Measurements from ENCODE around the gene GALNT9. TPM values are rescaled to one million over a fixed set of nuclear protein-coding genes. Genes with fewer than 3 reads are reported as not detected.
"Not testable (repeated sequence)": the region's sequence is repeated elsewhere in the genome, so short reads cannot be mapped to it uniquely, and the experiment has no call there.

The GALNT9 gene
- total RNA-seq, 1 donor from 2014 or later: not detected

- H3K27me3 Mint-ChIP-seq (ENCODE audit: low read depth): no peaks in the 10 kb centered on the region
- no peak overlapping the region for H3K4me3 Mint-ChIP-seq (ENCODE audit: low read depth)
- no peak overlapping the region for H3K27ac Mint-ChIP-seq
- intact Hi-C loops (cut with micrococcal nuclease): no loop called here
- DNase-seq (ENCODE audit: low spot score): no peak
- H3K4me1 Mint-ChIP-seq (ENCODE audit: low read depth): no peaks in the 10 kb centered on the region
- peaks cover 5% of the 10 kb centered on the region for H3K9me3 Mint-ChIP-seq
- peaks cover 3% of the 10 kb centered on the region for H3K36me3 Mint-ChIP-seq (ENCODE audit: low read depth)
Observed at GRCh38 chr12:132364348-132364902, 35.0 kb upstream of the GALNT9 start.

- no peak for DNase-seq (ENCODE audit: low spot score)
- H3K4me3 Mint-ChIP-seq (ENCODE audit: low read depth): no peak overlapping the region
- H3K36me3 Mint-ChIP-seq (ENCODE audit: low read depth): peaks cover 3% of the 10 kb centered on the region
- no peaks in the 10 kb centered on the region for H3K4me1 Mint-ChIP-seq (ENCODE audit: low read depth)
- H3K27me3 Mint-ChIP-seq (ENCODE audit: low read depth): no peaks in the 10 kb centered on the region
- intact Hi-C loops (cut with micrococcal nuclease): no loop called here
- H3K27ac Mint-ChIP-seq: no peak overlapping the region
- peaks cover 5% of the 10 kb centered on the region for H3K9me3 Mint-ChIP-seq
Observed at GRCh38 chr12:132363661-132364347, 34.4 kb upstream of the GALNT9 start.

GRCh38 chr12:132362996-132363660 is 33.7 kb upstream of the GALNT9 start:
- intact Hi-C loops (cut with micrococcal nuclease): no loop called here
- Mint-ChIP-seq H3K27me3 (ENCODE audit: low read depth) (no peaks in the 10 kb centered on the region), H3K36me3 (ENCODE audit: low read depth) (peaks cover 3% of the 10 kb centered on the region), H3K27ac (no peak overlapping the region), H3K4me1 (ENCODE audit: low read depth) (no peaks in the 10 kb centered on the region), H3K4me3 (ENCODE audit: low read depth) (no peak overlapping the region), H3K9me3 (peaks cover 5% of the 10 kb centered on the region)
- no peak for DNase-seq (ENCODE audit: low spot score)

- Mint-ChIP-seq H3K27me3 (ENCODE audit: low read depth) (no peaks in the 10 kb centered on the region), H3K27ac (no peak overlapping the region), H3K9me3 (peaks cover 5% of the 10 kb centered on the region), H3K36me3 (ENCODE audit: low read depth) (peaks cover 3% of the 10 kb centered on the region), H3K4me3 (ENCODE audit: low read depth) (no peak overlapping the region), H3K4me1 (ENCODE audit: low read depth) (no peaks in the 10 kb centered on the region)
- intact Hi-C loops (cut with micrococcal nuclease): no loop called here
- no peak for DNase-seq (ENCODE audit: low spot score)
Observed at GRCh38 chr12:132360906-132361777, 31.8 kb upstream of the GALNT9 start.

- intact Hi-C loops (cut with micrococcal nuclease): no loop called here
- Mint-ChIP-seq H3K36me3 (ENCODE audit: low read depth) (peaks cover 3% of the 10 kb centered on the region), H3K9me3 (peaks cover 5% of the 10 kb centered on the region), H3K4me1 (ENCODE audit: low read depth) (no peaks in the 10 kb centered on the region), H3K4me3 (ENCODE audit: low read depth) (no peak overlapping the region), H3K27me3 (ENCODE audit: low read depth) (no peaks in the 10 kb centered on the region), H3K27ac (no peak overlapping the region)
- no peak for DNase-seq (ENCODE audit: low spot score)
Observed at GRCh38 chr12:132360410-132360809, 31.0 kb upstream of the GALNT9 start.

GRCh38 chr12:132359971-132360370 is 30.6 kb upstream of the GALNT9 start:
- no peaks in the 10 kb centered on the region for H3K4me1 Mint-ChIP-seq (ENCODE audit: low read depth)
- DNase-seq (ENCODE audit: low spot score): no peak
- H3K9me3 Mint-ChIP-seq: peaks cover 5% of the 10 kb centered on the region
- H3K27me3 Mint-ChIP-seq (ENCODE audit: low read depth): no peaks in the 10 kb centered on the region
- intact Hi-C loops (cut with micrococcal nuclease): no loop called here
- H3K4me3 Mint-ChIP-seq (ENCODE audit: low read depth): no peak overlapping the region
- peaks cover 3% of the 10 kb centered on the region for H3K36me3 Mint-ChIP-seq (ENCODE audit: low read depth)
- no peak overlapping the region for H3K27ac Mint-ChIP-seq

GRCh38 chr12:132359551-132359950 is 30.2 kb upstream of the GALNT9 start:
- intact Hi-C loops (cut with micrococcal nuclease): no loop called here
- H3K27ac Mint-ChIP-seq: no peak overlapping the region
- no peaks in the 10 kb centered on the region for H3K27me3 Mint-ChIP-seq (ENCODE audit: low read depth)
- no peak for DNase-seq (ENCODE audit: low spot score)
- peaks cover 3% of the 10 kb centered on the region for H3K36me3 Mint-ChIP-seq (ENCODE audit: low read depth)
- H3K4me1 Mint-ChIP-seq (ENCODE audit: low read depth): no peaks in the 10 kb centered on the region
- peaks cover 5% of the 10 kb centered on the region for H3K9me3 Mint-ChIP-seq
- H3K4me3 Mint-ChIP-seq (ENCODE audit: low read depth): no peak overlapping the region

GRCh38 chr12:132358241-132359225 is 29.1 kb upstream of the GALNT9 start:
- H3K9me3 Mint-ChIP-seq; H3K36me3 Mint-ChIP-seq (ENCODE audit: low read depth); H3K4me1 Mint-ChIP-seq (ENCODE audit: low read depth); H3K4me3 Mint-ChIP-seq (ENCODE audit: low read depth); H3K27ac Mint-ChIP-seq; intact Hi-C loops (cut with micrococcal nuclease); DNase-seq (ENCODE audit: low spot score); H3K27me3 Mint-ChIP-seq (ENCODE audit: low read depth): not testable (repeated sequence)

GRCh38 chr12:132357623-132358186 is 28.3 kb upstream of the GALNT9 start:
- intact Hi-C loops (cut with micrococcal nuclease): no loop called here
- no peaks in the 10 kb centered on the region for H3K27me3 Mint-ChIP-seq (ENCODE audit: low read depth)
- H3K4me1 Mint-ChIP-seq (ENCODE audit: low read depth): no peaks in the 10 kb centered on the region
- H3K27ac Mint-ChIP-seq: no peak overlapping the region
- H3K9me3 Mint-ChIP-seq: peaks cover 5% of the 10 kb centered on the region
- no peak overlapping the region for H3K4me3 Mint-ChIP-seq (ENCODE audit: low read depth)
- peaks cover 3% of the 10 kb centered on the region for H3K36me3 Mint-ChIP-seq (ENCODE audit: low read depth)
- DNase-seq (ENCODE audit: low spot score): no peak

GRCh38 chr12:132356691-132357622 is 27.6 kb upstream of the GALNT9 start:
- Mint-ChIP-seq H3K4me1 (ENCODE audit: low read depth) (no peaks in the 10 kb centered on the region), H3K36me3 (ENCODE audit: low read depth) (peaks cover 3% of the 10 kb centered on the region), H3K9me3 (peaks cover 5% of the 10 kb centered on the region), H3K27me3 (ENCODE audit: low read depth) (no peaks in the 10 kb centered on the region), H3K4me3 (ENCODE audit: low read depth) (no peak overlapping the region), H3K27ac (no peak overlapping the region)
- DNase-seq (ENCODE audit: low spot score): no peak
- intact Hi-C loops (cut with micrococcal nuclease): no loop called here
